GM15510 (cell line): ENCODE results near the gene ASIP.

Source experiments
- POLR2A ChIP-seq: IDR thresholded peaks from 3 replicates; pipeline ENCODE4 v1.6.1; 2011; ENCODE audit warnings: borderline replicate concordance; ENCODE audit not compliant: insufficient read length; ENCODE audit errors: extremely low read depth

Gene ASIP

GRCh38 chr20:34240121-34240520 is 1.1 kb upstream of the ASIP start:
- TF ChIP-seq POLR2A, result no peak

GRCh38 chr20:34242879-34243278 is 1.7 kb downstream of the ASIP start:
- no peak for TF ChIP-seq POLR2A

GRCh38 chr20:34243377-34243776 is 2.2 kb downstream of the ASIP start:
- no peak for TF ChIP-seq POLR2A

- TF ChIP-seq POLR2A, result no peak
These were observed 5.0 kb downstream of the ASIP start for GRCh38 chr20:34246126-34246626.

- TF ChIP-seq POLR2A, result no peak
These were observed 8.1 kb downstream of the ASIP start for GRCh38 chr20:34249291-34249690.

GRCh38 chr20:34250005-34250404 is 8.8 kb downstream of the ASIP start:
- no peak for TF ChIP-seq POLR2A

GRCh38 chr20:34251619-34252018 is 10.4 kb downstream of the ASIP start:
- TF ChIP-seq POLR2A, result no peak

GRCh38 chr20:34254979-34255378 is 13.8 kb downstream of the ASIP start:
- no peak for TF ChIP-seq POLR2A

- TF ChIP-seq POLR2A, result no peak
These were observed 15.5 kb downstream of the ASIP start for GRCh38 chr20:34256629-34257124.

GRCh38 chr20:34260208-34260942 is 19.2 kb downstream of the ASIP start:
- no peak for TF ChIP-seq POLR2A

GRCh38 chr20:34262488-34263288 is 21.5 kb downstream of the ASIP start:
- TF ChIP-seq POLR2A, result no peak

- TF ChIP-seq POLR2A, result no peak
These were observed 22.9 kb downstream of the ASIP start for GRCh38 chr20:34264141-34264540.

GRCh38 chr20:34268145-34268544 is 26.9 kb downstream of the ASIP start:
- TF ChIP-seq POLR2A, result no peak

- TF ChIP-seq POLR2A, result no peak
These were observed 27.8 kb downstream of the ASIP start for GRCh38 chr20:34268851-34269636.
